ENCODE results near the gene DNM1. TPM values are rescaled to one million over a fixed set of nuclear protein-coding genes. Genes with fewer than 3 reads are reported as not detected.

Gene DNM1
- total and polyA plus RNA-seq, 2 experiments from 2014 or later = 36.0 to 42.0 TPM

GRCh38 chr9:128246471-128246870 is 43.3 kb downstream of the DNM1 start:
- ATAC-seq (no peak), DNase-seq (ENCODE audit: low spot score) (no peak)
- H3K4me3 Mint-ChIP-seq = no peak overlapping the region
- H3K27ac Mint-ChIP-seq = no peak overlapping the region
- no peaks in the 10 kb centered on the region; the same call in 1 of the 2 replicates for H4K20me1 ChIP-seq (replicated peaks; ENCODE audit: insufficient read depth)
- H3K9me3 Mint-ChIP-seq = no peaks in the 10 kb centered on the region; the same call in 2 of the 3 replicates
- no peaks in the 10 kb centered on the region for H3K36me3 ChIP-seq (ENCODE audit: insufficient read depth)
- peaks cover 23% of the 10 kb centered on the region for H3K4me1 ChIP-seq (ENCODE audit: insufficient read depth)
- H3K36me3 Mint-ChIP-seq (ENCODE audit: low read depth) = peaks cover 3% of the 10 kb centered on the region; the same call in 1 of the 3 replicates
- no peaks in the 10 kb centered on the region for H3K27me3 ChIP-seq (ENCODE audit: insufficient read depth)
- no peak overlapping the region for H3K27ac ChIP-seq (ENCODE audit: low read depth)
- 0 out of 2 replicates have a peak overlapping the region, but pooled peaks have one; percentile 65 for H3K4me2 ChIP-seq
- no peaks in the 10 kb centered on the region for H3K9me2 ChIP-seq (ENCODE audit: insufficient read depth)
- H3F3A ChIP-seq (replicated peaks; ENCODE audit: low read depth) = peaks cover 8% of the 10 kb centered on the region; the same call in 1 of the 2 replicates
- peaks cover 26% of the 10 kb centered on the region for H3K4me1 Mint-ChIP-seq
- H3K4me3 ChIP-seq = no peak overlapping the region
- no peak overlapping the region for H2AFZ ChIP-seq
- TF ChIP-seq CTCF (conservative IDR thresholded peaks at IDR 0.05; ENCODE audit: low read depth in 2 of 2) (no peak), ZNF114 (CRISPR knock-in tag; IDR thresholded peaks at IDR 0.05) (no peak)
- H3K79me2 ChIP-seq (replicated peaks; ENCODE audit: insufficient read depth) = no peaks in the 10 kb centered on the region
- H3K27me3 Mint-ChIP-seq (ENCODE audit: insufficient read depth, low read depth, poor library complexity) = peaks cover 17% of the 10 kb centered on the region

GRCh38 chr9:128247226-128247803 is 44.1 kb downstream of the DNM1 start:
- Histone ChIP-seq H3K79me2 (replicated peaks; ENCODE audit: insufficient read depth) (0 out of 2 replicates have a peak, but pooled peaks cover 6% of the 10 kb centered on the region), H3F3A (replicated peaks; ENCODE audit: low read depth) (peaks cover 8% of the 10 kb centered on the region; the same call in 1 of the 2 replicates), H3K27me3 (ENCODE audit: insufficient read depth) (no peaks in the 10 kb centered on the region), H4K20me1 (replicated peaks; ENCODE audit: insufficient read depth) (no peaks in the 10 kb centered on the region; the same call in 1 of the 2 replicates), H3K9me2 (ENCODE audit: insufficient read depth) (no peaks in the 10 kb centered on the region), H3K4me2 (no peak overlapping the region), H2AFZ (no peak overlapping the region), H3K36me3 (ENCODE audit: insufficient read depth) (no peaks in the 10 kb centered on the region), H3K4me1 (ENCODE audit: insufficient read depth) (peaks cover 26% of the 10 kb centered on the region), H3K27ac (ENCODE audit: low read depth) (no peak overlapping the region), H3K4me3 (no peak overlapping the region)
- Mint-ChIP-seq H3K4me1 (peaks cover 34% of the 10 kb centered on the region), H3K9me3 (no peaks in the 10 kb centered on the region; the same call in 2 of the 3 replicates), H3K36me3 (ENCODE audit: low read depth) (peaks cover 7% of the 10 kb centered on the region; the same call in 2 of the 3 replicates), H3K27me3 (ENCODE audit: insufficient read depth, low read depth, poor library complexity) (peaks cover 17% of the 10 kb centered on the region), H3K4me3 (no peak overlapping the region; the same call in 2 of the 3 replicates), H3K27ac (no peak overlapping the region)
- DNase-seq (ENCODE audit: low spot score) = no peak
- no peak for ATAC-seq
- TF ChIP-seq CREB1 (CRISPR knock-in tag; IDR thresholded peaks at IDR 0.05; ENCODE audit: low read depth) (no peak), CTCF (conservative IDR thresholded peaks at IDR 0.05; ENCODE audit: low read depth in 2 of 2) (no peak), NANOG (IDR thresholded peaks at IDR 0.05; ENCODE audit: borderline replicate concordance) (no peak), JUNB (IDR thresholded peaks at IDR 0.05; ENCODE audit: unreplicated experiment) (no peak), REST (IDR thresholded peaks at IDR 0.05; ENCODE audit: unreplicated experiment) (no peak), STAT1 (IDR thresholded peaks at IDR 0.05; ENCODE audit: unreplicated experiment) (no peak), EZH2phosphoT487 (IDR thresholded peaks at IDR 0.05; ENCODE audit: unreplicated experiment) (no peak)

Measured in GM23338 (cell line).